Measurements from ENCODE around the gene HBB.
"Not testable (repeated sequence)": the region's sequence is repeated elsewhere in the genome, so short reads cannot be mapped to it uniquely, and the experiment has no call there.

The HBB gene

DNA sequence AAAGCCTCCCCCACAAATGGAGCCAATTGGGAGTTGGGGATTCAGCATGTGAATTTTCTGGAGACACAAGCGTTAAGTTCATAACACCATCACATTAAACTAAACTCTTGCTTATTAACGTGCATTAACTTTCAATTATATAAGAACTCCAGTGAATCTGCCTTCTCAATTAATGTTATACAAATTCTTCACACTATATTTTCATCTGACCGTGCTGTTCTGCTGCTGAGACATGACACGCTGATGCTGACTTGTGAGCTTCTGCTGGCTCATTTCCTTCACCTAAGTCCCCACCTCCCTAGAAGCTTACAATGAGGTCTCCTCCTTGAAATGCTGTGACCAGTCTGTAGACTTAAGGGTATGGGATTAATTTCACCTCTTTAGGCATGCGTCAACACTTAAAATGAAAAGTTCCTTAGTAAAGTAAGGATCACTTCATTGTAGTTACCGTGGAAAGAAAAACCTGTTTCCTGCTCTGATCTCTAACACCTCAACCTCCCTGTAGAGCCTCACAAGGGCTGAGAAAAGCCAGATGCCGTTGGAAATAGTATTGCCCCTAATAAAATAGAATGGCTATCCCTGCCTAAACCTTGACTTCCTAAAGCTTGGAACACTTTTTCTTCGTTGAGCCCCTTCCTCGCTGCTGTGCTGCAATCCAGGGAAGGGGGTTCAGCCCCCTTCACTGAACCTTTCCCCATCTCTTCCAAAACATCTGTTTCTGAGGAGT lies 25.5 kb upstream of the HBB start:
- TF ChIP-seq CTCF (IDR thresholded peaks at IDR 0.05; ENCODE audit: low read depth, low read length) = no peak

DNA sequence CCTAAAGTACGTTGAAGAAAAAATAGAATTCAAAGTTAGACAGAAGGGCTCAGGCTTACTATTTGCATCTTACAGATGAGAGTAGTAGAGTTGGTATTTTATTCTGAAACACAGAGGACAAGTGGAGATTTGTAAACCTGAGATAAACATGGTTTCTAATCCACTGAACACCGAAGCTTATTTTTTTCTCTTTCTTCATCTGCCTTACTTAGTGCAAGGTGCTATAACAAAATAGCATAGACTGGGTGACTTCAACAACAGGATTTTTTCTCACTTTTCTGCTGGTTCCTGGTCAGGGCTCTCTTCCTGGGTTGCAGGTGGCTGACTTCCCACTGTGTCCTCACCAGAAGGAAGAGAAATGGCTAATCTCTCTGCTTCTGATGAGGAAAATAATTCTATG lies 24.9 kb upstream of the HBB start:
- TF ChIP-seq CTCF (IDR thresholded peaks at IDR 0.05; ENCODE audit: low read depth, low read length) = no peak
- DNase-seq (ENCODE audit: extremely low read depth, low read depth) = no peak

More for the DNA sequence above, 25.5 kb upstream of the HBB start:
- DNase-seq (ENCODE audit: extremely low read depth, low read depth) = no peak

GRCh38 chr11:5250543-5251204 lies 23.8 kb upstream of the HBB start:
- DNase-seq (ENCODE audit: extremely low read depth, low read depth) = no peak
- no peak for TF ChIP-seq CTCF (IDR thresholded peaks at IDR 0.05; ENCODE audit: low read depth, low read length)

DNA sequence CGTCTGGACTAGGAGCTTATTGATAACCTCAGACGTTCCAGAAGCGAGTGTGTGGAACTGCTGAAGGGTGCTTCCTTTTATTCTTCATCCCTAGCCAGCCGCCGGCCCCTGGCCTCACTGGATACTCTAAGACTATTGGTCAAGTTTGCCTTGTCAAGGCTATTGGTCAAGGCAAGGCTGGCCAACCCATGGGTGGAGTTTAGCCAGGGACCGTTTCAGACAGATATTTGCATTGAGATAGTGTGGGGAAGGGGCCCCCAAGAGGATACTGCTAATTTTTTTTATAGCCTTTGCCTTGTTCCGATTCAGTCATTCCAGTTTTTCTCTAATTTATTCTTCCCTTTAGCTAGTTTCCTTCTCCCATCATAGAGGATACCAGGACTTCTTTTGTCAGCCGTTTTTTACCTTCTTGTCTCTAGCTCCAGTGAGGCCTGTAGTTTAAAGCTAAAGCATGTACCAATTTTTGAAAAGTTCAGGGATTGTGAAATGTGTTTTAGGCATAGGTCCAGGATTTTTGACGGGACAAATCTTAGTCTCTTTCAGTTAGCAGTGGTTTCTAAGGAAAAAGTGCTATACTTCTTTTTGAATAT lies 23.0 kb upstream of the HBB start, which contains the start of gene HBG1:
HBG1 (minus strand) TSS at position 51 of the 590 bp plus-strand sequence. CDS start 53 bp downstream, outside the sequence.
- not testable (repeated sequence) for DNase-seq (ENCODE audit: extremely low read depth, low read depth)

GRCh38 chr11:5248498-5248897 lies 21.6 kb upstream of the HBB start:
- not testable (repeated sequence) for DNase-seq (ENCODE audit: extremely low read depth, low read depth)

- TF ChIP-seq CTCF (IDR thresholded peaks at IDR 0.05; ENCODE audit: low read depth, low read length) = no peak
- no peak for DNase-seq (ENCODE audit: extremely low read depth, low read depth)
Observed at GRCh38 chr11:5247472-5248192, 20.8 kb upstream of the HBB start.

GRCh38 chr11:5246772-5247471 lies 20.1 kb upstream of the HBB start:
- TF ChIP-seq CTCF (IDR thresholded peaks at IDR 0.05; ENCODE audit: low read depth, low read length) = no peak
- DNase-seq (ENCODE audit: extremely low read depth, low read depth) = no peak
